Gastroesophageal sphincter (tissue), 4 donors: ENCODE results near the gene DZIP1L. TPM values are rescaled to one million over a fixed set of nuclear protein-coding genes. Genes with fewer than 3 reads are reported as not detected.
"Not testable (repeated sequence)": the region's sequence is repeated elsewhere in the genome, so short reads cannot be mapped to it uniquely, and the experiment has no call there.

Source experiments
- ATAC-seq: fragments of 150-250 bp; one replicate; pipeline ENCODE4 v1.9.1; 2016; ENCODE audit warnings: mild to moderate bottlenecking, moderate library complexity
- H3K27ac ChIP-seq, 4 donors: fragments of 200-600 bp; sonication (generic) in 3 of 4; 1 replicate in 3 of 4; 2 replicates in 1 of 4; pipeline ENCODE4 v1.5.1; 2016 to 2019
- H3K27me3 ChIP-seq: fragments of 200-600 bp; sonication (generic); one replicate; pipeline ENCODE4 v1.5.1; 2019
- H3K36me3 ChIP-seq, 2 donors: fragments of 200-600 bp; sonication (generic); one replicate each; pipeline ENCODE4 v1.5.1; 2019; ENCODE audit warnings: control low read depth in 1 of 2
- H3K4me1 ChIP-seq, 3 donors: fragments of 200-600 bp; sonication (generic); 1 replicate in 2 of 3; 2 replicates in 1 of 3; pipeline ENCODE4 v1.5.1; 2016 to 2019; ENCODE audit warnings: control low read depth in 2 of 3
- H3K4me3 ChIP-seq, 2 donors: fragments of 200-600 bp; sonication (generic); one replicate each; pipeline ENCODE4 v1.5.1; 2019; ENCODE audit warnings: mild to moderate bottlenecking in 1 of 2, moderate library complexity in 1 of 2
- H3K9me3 ChIP-seq, 3 donors: fragments of 200-600 bp; sonication (generic); one replicate each; pipeline ENCODE4 v1.5.1; 2017 to 2019; ENCODE audit warnings: control low read depth in 2 of 3
- CTCF ChIP-seq, 4 experiments: fragments of 200-600 bp in 2 of 4; fragments of 450-650 bp in 2 of 4; sonication (generic) in 1 of 4; IDR thresholded peaks; one replicate each; pipeline ENCODE4 v1.5.1; 2017 to 2019; ENCODE audit warnings: antibody characterized with exemption in 4 of 4, mild to moderate bottlenecking in 2 of 4, moderate library complexity in 2 of 4
- EP300 ChIP-seq: sonication (generic); formaldehyde crosslinking; IDR thresholded peaks from one replicate; pipeline ENCODE4 v1.6.1; 2017; ENCODE audit warnings: antibody characterized with exemption, mild to moderate bottlenecking
- POLR2A ChIP-seq, 2 donors: fragments of 450-650 bp; IDR thresholded peaks; one replicate each; pipeline ENCODE4 v1.6.1; 2017; ENCODE audit warnings: antibody characterized with exemption in 2 of 2, mild to moderate bottlenecking in 2 of 2, moderate library complexity in 1 of 2
- POLR2AphosphoS5 ChIP-seq: sonication (generic); formaldehyde crosslinking; IDR thresholded peaks from one replicate; pipeline ENCODE4 v1.6.1; 2017; ENCODE audit warnings: antibody characterized with exemption
- WGBS, 2 donors: methylation state at CpG; one replicate each; pipeline ENCODE4 v1.1.5; 2018; ENCODE audit warnings: low coverage in 1 of 2; 5-methylcytosine and 5-hydroxymethylcytosine counted together
- total RNA-seq, 4 donors: library from RNA; depleted of rRNA; stranded (reverse); fragments of >200 nt; gene quantifications; one replicate each; pipeline ENCODE4 v1.1.0, GENCODE V29; 2016

Gene DZIP1L
- total RNA-seq: 10 to 100 TPM in 3 of 4 donors, 1 to 10 TPM in 1; 5.3 to 47.9 (median 18.6) TPM

DNA sequence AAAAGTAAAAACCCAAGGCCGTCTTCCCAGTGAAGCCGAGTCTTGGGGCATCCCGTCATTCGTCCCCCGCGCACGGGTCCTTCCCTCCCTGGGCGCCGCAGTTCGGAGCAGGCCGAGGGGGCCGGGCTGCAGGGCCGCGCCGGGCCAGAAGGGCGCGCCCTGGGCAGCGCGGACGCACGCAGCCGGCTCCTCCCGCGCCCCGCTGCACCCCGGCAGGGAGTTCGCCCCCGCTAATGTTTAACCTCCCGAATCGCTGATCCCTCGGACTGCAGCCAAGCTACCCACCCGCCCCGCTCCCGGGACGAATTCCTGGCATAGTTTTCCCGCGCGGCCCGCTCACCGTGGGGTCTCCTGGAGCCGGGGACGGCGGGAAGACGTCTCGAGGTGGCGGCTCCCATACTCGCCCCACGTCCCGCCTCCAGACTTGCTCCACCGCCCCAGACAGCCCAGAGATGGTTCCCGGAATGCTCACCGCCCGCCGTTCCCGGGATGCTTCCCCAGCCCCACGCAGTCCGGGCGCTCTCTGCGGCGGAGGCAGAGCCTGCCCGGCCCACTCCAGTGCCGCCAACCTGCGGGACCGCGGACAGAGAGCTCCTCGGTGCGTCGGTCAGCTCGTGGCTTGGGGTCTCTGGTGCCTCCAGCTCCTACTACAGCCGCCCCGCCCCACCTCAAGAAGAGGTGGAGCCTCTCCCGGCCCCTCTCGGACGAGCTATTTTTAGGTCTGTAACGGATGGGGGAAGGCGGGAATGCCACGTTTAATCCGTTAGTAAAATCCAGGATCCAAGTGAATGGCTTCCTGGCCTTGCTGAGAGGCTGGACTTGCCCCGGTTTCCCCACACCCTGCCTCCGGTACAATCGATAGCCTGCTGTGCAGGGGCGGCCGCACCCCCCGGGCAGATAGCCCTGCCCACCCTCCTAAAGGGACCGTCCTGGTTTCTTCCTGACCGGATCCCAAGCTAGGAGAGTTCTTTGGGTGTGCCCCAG, at the start of gene DZIP1L:
DZIP1L (minus strand) TSS at position 621 of the 984 bp plus-strand sequence. CDS start 11,637 bp downstream, outside the sequence.
- peak within 1 kb of the TSS; percentile 65 to 73 for H3K4me3 ChIP-seq
- H3K4me1 ChIP-seq: peaks cover 0 to 37% (median 0%) of the 10 kb centered on the region in 3 donors
- peak within 1 kb of the TSS; percentile 76 to 94 (median 92) for H3K27ac ChIP-seq
- H3K27me3 ChIP-seq: no peaks in the 10 kb centered on the region
- peaks cover 0 to 9% of the 10 kb centered on the region in 2 donors for H3K36me3 ChIP-seq
- 0% methylated on average over 2 of the region's 86 CpGs; no CpG with 5 or more reads in 1 of the 2 donors for WGBS, 2 donors
- peak; percentile 90 for ATAC-seq
- peak; percentile 10 to 15 for TF ChIP-seq POLR2A (IDR thresholded peaks at IDR 0.05)
- peak; percentile 47 to 77 (median 68) for TF ChIP-seq CTCF (IDR thresholded peaks at IDR 0.05)
- no peak for TF ChIP-seq EP300
- peak; percentile 45 for TF ChIP-seq POLR2AphosphoS5
- H3K9me3 ChIP-seq: no peaks in the 10 kb centered on the region

GRCh38 chr3:138165061-138165460, 49.7 kb upstream of the DZIP1L start:
- TF ChIP-seq POLR2AphosphoS5 (no peak), CTCF (IDR thresholded peaks at IDR 0.05) (no peak), POLR2A (IDR thresholded peaks at IDR 0.05) (no peak), EP300 (no peak)
- Histone ChIP-seq H3K36me3 (peaks cover 5 to 100% of the 10 kb centered on the region in 2 donors), H3K27ac (no peak overlapping the region)

GRCh38 chr3:138157743-138158142, 42.3 kb upstream of the DZIP1L start:
- Histone ChIP-seq H3K9me3 (peaks cover 0 to 5% (median 0%) of the 10 kb centered on the region in 3 donors), H3K27ac (no peak overlapping the region), H3K27me3 (no peaks in the 10 kb centered on the region), H3K4me3 (no peak overlapping the region), H3K4me1 (no peaks in the 10 kb centered on the region), H3K36me3 (peaks cover 0 to 31% of the 10 kb centered on the region in 2 donors)
- no peak for TF ChIP-seq POLR2AphosphoS5
- 92 to 100% methylated on average over 2 to 4 of the region's 4 CpGs for WGBS, 2 donors
- no peak for ATAC-seq

More at GRCh38 chr3:138165061-138165460, 49.7 kb upstream of the DZIP1L start:
- no peak for ATAC-seq
- Histone ChIP-seq H3K4me3 (no peak overlapping the region), H3K4me1 (no peaks in the 10 kb centered on the region), H3K9me3 (no peaks in the 10 kb centered on the region), H3K27me3 (no peaks in the 10 kb centered on the region)
- 100% methylated on average over 2 of the region's 2 CpGs; no CpG with 5 or more reads in 1 of the 2 donors for WGBS, 2 donors

GRCh38 chr3:138154534-138154933, 39.1 kb upstream of the DZIP1L start:
- TF ChIP-seq POLR2A (IDR thresholded peaks at IDR 0.05) (no peak), EP300 (no peak), POLR2AphosphoS5 (no peak), CTCF (IDR thresholded peaks at IDR 0.05) (no peak)
- no peak overlapping the region for H3K27ac ChIP-seq
- no peaks in the 10 kb centered on the region for H3K27me3 ChIP-seq
- ATAC-seq: no peak
- H3K36me3 ChIP-seq: no peaks in the 10 kb centered on the region
- peaks cover 0 to 5% (median 0%) of the 10 kb centered on the region in 3 donors for H3K9me3 ChIP-seq
- no peak overlapping the region for H3K4me3 ChIP-seq
- H3K4me1 ChIP-seq: no peaks in the 10 kb centered on the region

DNA sequence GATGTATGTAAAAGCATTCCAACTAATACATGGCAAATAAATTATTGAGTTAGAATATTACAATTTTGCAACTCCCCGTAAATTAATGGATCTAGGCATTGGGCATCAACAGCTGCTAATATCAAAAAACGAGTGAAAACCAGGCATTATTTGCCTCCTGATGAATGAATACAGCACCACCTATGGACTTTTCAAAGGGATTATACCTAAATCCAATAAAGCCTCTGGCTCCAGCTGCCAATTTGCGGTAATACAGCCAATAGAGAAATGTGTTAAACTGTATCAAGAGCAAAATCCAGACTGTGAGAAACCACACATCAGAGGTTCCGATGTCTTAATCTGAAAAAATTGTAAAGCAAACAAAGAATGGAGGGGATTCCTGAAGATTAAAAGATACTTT, 33.1 kb upstream of the DZIP1L start:
- H3K27ac ChIP-seq: no peak overlapping the region
- no peak for ATAC-seq
- TF ChIP-seq POLR2A (IDR thresholded peaks at IDR 0.05): no peak
- no peak for TF ChIP-seq EP300
- TF ChIP-seq POLR2AphosphoS5: no peak
- TF ChIP-seq CTCF (IDR thresholded peaks at IDR 0.05): no peak
- H3K27me3 ChIP-seq: no peaks in the 10 kb centered on the region
- 71 to 93% methylated on average over 3 to 4 of the region's 4 CpGs for WGBS, 2 donors
- no peaks in the 10 kb centered on the region for H3K36me3 ChIP-seq
- no peaks in the 10 kb centered on the region for H3K4me1 ChIP-seq
- no peak overlapping the region for H3K4me3 ChIP-seq
- H3K9me3 ChIP-seq: peaks cover 0 to 5% (median 0%) of the 10 kb centered on the region in 3 donors

- H3K9me3 ChIP-seq, ATAC-seq, H3K27ac ChIP-seq, H3K4me3 ChIP-seq, H3K27me3 ChIP-seq, H3K4me1 ChIP-seq, H3K36me3 ChIP-seq: not testable (repeated sequence)
- WGBS, 2 donors: 94 to 97% methylated on average over 3 of the region's 3 CpGs
These were observed 26.8 kb upstream of the DZIP1L start for GRCh38 chr3:138142181-138142580.
